PC-3 (cell line): ENCODE measurements around the gene PCMT1. TPM values are rescaled to one million over a fixed set of nuclear protein-coding genes. Genes with fewer than 3 reads are reported as not detected.

Experiments
- ATAC-seq: fragments of 200-7000 bp; cut with Tn5 transposase; 2 replicates; pipeline ENCODE4 v1.9.1; 2020; ENCODE audit warnings: mild to moderate bottlenecking, moderate library complexity
- BruUV-seq: library from RNA; stranded (reverse); fragments of 400-500 nt; replicated peaks from 2 replicates; lab custom pipeline; 2021; lab: Mats Ljungman, UMichigan
- CTCF ChIA-PET: fragments of 300-600 bp; sonication (Branson Sonifier 250); formaldehyde crosslinking; loops from one replicate; lab custom pipeline; 2022; ENCODE audit warnings: antibody characterized with exemption; lab: Charles Lee
- POLR2A ChIA-PET: fragments of 300-600 bp; sonication (Branson Sonifier 250); formaldehyde crosslinking; loops from one replicate; lab custom pipeline; 2022; ENCODE audit warnings: antibody characterized with exemption; ENCODE audit not compliant: unreplicated experiment; lab: Charles Lee
- DNase-seq: peaks from one replicate; pipeline ENCODE4 v3.0.0-alpha.2; 2015
- H2AFZ ChIP-seq: fragments of 300-600 bp; sonication (generic); 2 replicates; pipeline ENCODE4 v1.6.0; 2016; ENCODE audit warnings: antibody characterized with exemption, low read length
- H3F3A ChIP-seq: fragments of 300-600 bp; sonication (generic); one replicate; pipeline ENCODE4 v1.6.0; 2017; ENCODE audit warnings: antibody characterized with exemption, low read length, control low read depth, mild to moderate bottlenecking; ENCODE audit not compliant: unreplicated experiment
- H3K27ac ChIP-seq: fragments of 300-600 bp; sonication (generic); 2 replicates; pipeline ENCODE4 v1.5.1; 2016; ENCODE audit warnings: mild to moderate bottlenecking, low read length
- H3K27me3 ChIP-seq: fragments of 300-600 bp; sonication (generic); 2 replicates; pipeline ENCODE4 v1.6.1; 2016; ENCODE audit warnings: low read length, mixed read lengths
- H3K36me3 ChIP-seq: fragments of 300-600 bp; sonication (generic); 2 replicates; pipeline ENCODE4 v1.6.1; 2016; ENCODE audit warnings: low read depth, mixed run types, low read length, mixed read lengths
- H3K4me1 ChIP-seq: fragments of 300-600 bp; sonication (generic); 2 replicates; pipeline ENCODE4 v1.5.1; 2016; ENCODE audit warnings: low read length; ENCODE audit not compliant: insufficient read depth
- H3K4me2 ChIP-seq: fragments of 300-600 bp; sonication (generic); 2 replicates; pipeline ENCODE4 v1.6.0; 2016; ENCODE audit warnings: low read length
- H3K4me3 ChIP-seq: fragments of 300-600 bp; sonication (generic); 2 replicates; pipeline ENCODE4 v1.5.1; 2016; ENCODE audit warnings: mild to moderate bottlenecking, low read length, mixed read lengths
- H3K79me2 ChIP-seq: fragments of 300-600 bp; sonication (generic); 2 replicates; pipeline ENCODE4 v1.6.1; 2017; ENCODE audit warnings: low read length, mixed read lengths
- H3K9ac ChIP-seq: fragments of 300-600 bp; sonication (generic); 2 replicates; pipeline ENCODE4 v1.6.0; 2016; ENCODE audit warnings: mild to moderate bottlenecking, low read length
- H3K9me2 ChIP-seq: fragments of 300-600 bp; sonication (generic); replicated peaks from 2 replicates; pipeline ENCODE4 v1.6.1; 2016; ENCODE audit warnings: mixed run types, low read length, mixed read lengths
- H3K9me3 ChIP-seq: fragments of 300-600 bp; sonication (generic); 2 replicates; pipeline ENCODE4 v1.6.1; 2016; ENCODE audit warnings: low read length, mixed read lengths
- H4K20me1 ChIP-seq: fragments of 300-600 bp; sonication (generic); 2 replicates; pipeline ENCODE4 v1.6.1; 2016; ENCODE audit warnings: low read length, mixed read lengths
- CTCF ChIP-seq: fragments of 300-600 bp; sonication (generic); conservative IDR thresholded peaks from 2 replicates; pipeline ENCODE4 v1.5.1; 2017; ENCODE audit warnings: antibody characterized with exemption, low read depth, mild to moderate bottlenecking, low read length
- EZH2 ChIP-seq: fragments of 300-600 bp; sonication (generic); IDR thresholded peaks from one replicate; pipeline ENCODE4 v1.6.1; 2017; ENCODE audit warnings: antibody characterized with exemption, mild to moderate bottlenecking, low read length; ENCODE audit not compliant: unreplicated experiment
- EZH2phosphoT487 ChIP-seq: fragments of 300-600 bp; sonication (generic); IDR thresholded peaks from 2 replicates; pipeline ENCODE4 v1.6.1; 2018; ENCODE audit warnings: mild to moderate bottlenecking, antibody characterized with exemption, low read length, borderline replicate concordance
- intact Hi-C: fragments of 100-400 bp; cut with micrococcal nuclease; formaldehyde crosslinking; loops from 2 replicates; pipeline ENCODE4 v1.9.0; 2023
- total RNA-seq: library from RNA; depleted of rRNA; stranded (reverse); fragments of >200 nt; gene quantifications from 2 replicates; pipeline ENCODE4 v1.2.3, GENCODE V29; 2014

PCMT1 gene
- total RNA-seq, 1 experiment from 2014 or later: 122 TPM

- ChIA-PET POLR2A (no interaction called here), CTCF (no interaction called here)
- intact Hi-C loops: no loop called here
- H3K27ac ChIP-seq: no peak overlapping the region
- H2AFZ ChIP-seq: no peak overlapping the region
- no peak overlapping the region for H3K4me2 ChIP-seq
- H3K4me1 ChIP-seq: no peaks in the 10 kb centered on the region
- no peak for TF ChIP-seq EZH2
- TF ChIP-seq CTCF: no peak
- no peak for TF ChIP-seq EZH2phosphoT487
- H3K9ac ChIP-seq: no peak overlapping the region
- H3K36me3 ChIP-seq: peaks cover 14% of the 10 kb centered on the region
- ATAC-seq (no peak), DNase-seq (no peak)
- no peaks in the 10 kb centered on the region for H3F3A ChIP-seq
- no peaks in the 10 kb centered on the region for H3K9me3 ChIP-seq
- H4K20me1 ChIP-seq: no peaks in the 10 kb centered on the region
- no peaks in the 10 kb centered on the region for H3K27me3 ChIP-seq
- no peak overlapping the region for H3K4me3 ChIP-seq
- no peaks in the 10 kb centered on the region for H3K9me2 ChIP-seq
- H3K79me2 ChIP-seq: no peaks in the 10 kb centered on the region
- no TSS peak for BruUV-seq
Observed at GRCh38 chr6:149777624-149778023, 28.1 kb downstream of the PCMT1 start.

DNA sequence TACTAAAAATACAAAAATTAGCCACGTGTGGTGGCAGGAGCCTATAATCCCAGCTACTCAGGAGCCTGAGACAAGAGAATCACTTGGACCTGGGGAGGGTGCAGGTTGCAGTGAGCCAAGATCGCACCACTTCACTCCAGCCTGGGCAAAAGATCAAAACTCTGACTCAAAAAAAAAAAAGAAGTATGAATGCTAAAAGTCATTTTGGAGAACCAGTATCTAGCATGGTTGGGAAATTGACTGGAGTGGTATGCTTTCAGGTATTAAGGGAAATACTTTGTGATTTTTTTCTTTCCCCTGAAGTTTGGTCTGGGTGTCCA, 30.1 kb downstream of the PCMT1 start:
- H3K36me3 ChIP-seq: peaks cover 18% of the 10 kb centered on the region
- H3K4me2 ChIP-seq: no peak overlapping the region
- no peaks in the 10 kb centered on the region for H3K4me1 ChIP-seq
- ChIA-PET CTCF (no interaction called here), POLR2A (no interaction called here)
- no peaks in the 10 kb centered on the region for H3K27me3 ChIP-seq
- H3F3A ChIP-seq: no peaks in the 10 kb centered on the region
- no TSS peak for BruUV-seq
- intact Hi-C loops: no loop called here
- DNase-seq (no peak), ATAC-seq (no peak)
- no peak for TF ChIP-seq EZH2
- TF ChIP-seq CTCF: no peak
- TF ChIP-seq EZH2phosphoT487: no peak
- H4K20me1 ChIP-seq: no peaks in the 10 kb centered on the region
- no peak overlapping the region for H3K9ac ChIP-seq
- H3K9me3 ChIP-seq: no peaks in the 10 kb centered on the region
- H3K79me2 ChIP-seq: no peaks in the 10 kb centered on the region
- no peak overlapping the region for H2AFZ ChIP-seq
- no peaks in the 10 kb centered on the region for H3K9me2 ChIP-seq
- H3K4me3 ChIP-seq: no peak overlapping the region
- no peak overlapping the region for H3K27ac ChIP-seq

GRCh38 chr6:149781715-149782114, 32.2 kb downstream of the PCMT1 start:
- H3F3A ChIP-seq: no peaks in the 10 kb centered on the region
- DNase-seq (no peak), ATAC-seq (no peak)
- H3K4me3 ChIP-seq: no peak overlapping the region
- H3K4me2 ChIP-seq: no peak overlapping the region
- no peak overlapping the region for H3K9ac ChIP-seq
- intact Hi-C loops: no loop called here
- no peaks in the 10 kb centered on the region for H3K9me3 ChIP-seq
- TF ChIP-seq CTCF (no peak), EZH2phosphoT487 (no peak), EZH2 (no peak)
- POLR2A ChIA-PET: no interaction called here
- no peaks in the 10 kb centered on the region for H4K20me1 ChIP-seq
- no TSS peak for BruUV-seq
- no peaks in the 10 kb centered on the region for H3K79me2 ChIP-seq
- H2AFZ ChIP-seq: no peak overlapping the region
- H3K27ac ChIP-seq: no peak overlapping the region
- H3K27me3 ChIP-seq: no peaks in the 10 kb centered on the region
- H3K4me1 ChIP-seq: no peaks in the 10 kb centered on the region
- no peaks in the 10 kb centered on the region for H3K9me2 ChIP-seq
- H3K36me3 ChIP-seq: peaks cover 15% of the 10 kb centered on the region; the same call in 1 of the 2 replicates
- CTCF ChIA-PET: no interaction called here
